IPS-18c (cell line): ENCODE measurements around the gene OR10T2.
"Not testable (repeated sequence)": the region's sequence is repeated elsewhere in the genome, so short reads cannot be mapped to it uniquely, and the experiment has no call there.

Experiments used
- H3K4me3 ChIP-seq: 2 replicates; pipeline ENCODE4 v1.7.0; 2013; ENCODE audit warnings: low read depth, mild to moderate bottlenecking, low read length, moderate library complexity; ENCODE audit not compliant: insufficient read depth
- H3K9me3 ChIP-seq: one replicate; pipeline ENCODE4 v1.6.1; 2013; ENCODE audit warnings: mild to moderate bottlenecking, low read length, moderate library complexity; ENCODE audit not compliant: control insufficient read depth, insufficient read depth

Gene OR10T2

DNA sequence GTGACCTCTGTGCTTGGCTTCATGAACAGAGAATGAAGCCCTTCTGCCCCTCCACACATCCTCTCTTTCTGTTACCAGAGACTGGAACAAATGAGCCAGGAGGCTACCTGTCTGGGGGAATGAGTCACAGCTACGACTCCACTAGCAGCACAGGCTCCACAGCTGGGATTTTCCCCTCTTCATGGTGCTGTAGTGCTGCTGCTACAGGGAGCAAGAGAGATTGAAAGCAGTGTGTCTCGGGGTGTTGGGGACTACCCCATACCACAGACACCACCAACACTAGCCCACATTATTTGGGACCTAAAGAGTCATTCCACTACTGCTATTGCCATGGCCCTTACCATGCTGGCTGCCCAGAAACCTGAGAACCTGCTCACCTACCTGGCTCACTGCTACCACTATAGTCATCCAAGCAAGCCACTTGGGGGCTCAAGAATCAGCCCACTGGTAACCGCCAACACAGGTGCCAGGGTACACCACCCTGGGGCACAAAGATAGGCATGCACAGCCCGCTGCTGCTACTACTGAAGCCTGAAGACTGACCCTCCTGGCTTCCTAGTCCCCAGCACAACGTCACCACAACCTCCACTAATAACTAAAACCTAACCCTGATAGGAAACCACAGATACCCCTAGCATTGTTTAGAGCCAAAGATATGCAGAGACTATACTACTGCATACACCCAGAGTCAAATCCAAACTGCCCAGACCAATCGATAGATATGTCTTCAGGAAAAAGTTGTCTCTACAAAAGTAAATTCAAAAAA lies 27.9 kb downstream of the OR10T2 start:
- Histone ChIP-seq H3K9me3 (no peaks in the 10 kb centered on the region), H3K4me3 (no peak overlapping the region)

DNA sequence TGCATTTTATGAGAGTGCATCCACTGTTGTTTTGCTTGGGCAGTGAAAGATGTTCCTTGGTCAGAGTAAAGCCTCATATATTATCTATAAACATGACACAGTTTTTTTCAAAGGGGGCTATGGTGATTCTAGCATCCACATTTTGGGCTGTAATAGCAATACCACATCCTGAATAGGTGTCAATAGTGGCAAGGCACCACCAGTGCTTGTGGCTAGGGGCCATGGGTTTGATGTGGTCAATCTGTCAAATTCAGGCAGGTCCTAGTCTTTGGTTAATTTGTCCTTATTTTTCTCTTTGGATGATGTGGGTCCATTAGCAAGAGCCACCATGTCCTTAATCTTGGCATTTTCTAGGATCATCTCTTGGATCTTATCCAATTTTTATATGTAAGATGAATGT lies 32.5 kb downstream of the OR10T2 start:
- H3K4me3 ChIP-seq, result no peak overlapping the region
- H3K9me3 ChIP-seq, result no peaks in the 10 kb centered on the region

DNA sequence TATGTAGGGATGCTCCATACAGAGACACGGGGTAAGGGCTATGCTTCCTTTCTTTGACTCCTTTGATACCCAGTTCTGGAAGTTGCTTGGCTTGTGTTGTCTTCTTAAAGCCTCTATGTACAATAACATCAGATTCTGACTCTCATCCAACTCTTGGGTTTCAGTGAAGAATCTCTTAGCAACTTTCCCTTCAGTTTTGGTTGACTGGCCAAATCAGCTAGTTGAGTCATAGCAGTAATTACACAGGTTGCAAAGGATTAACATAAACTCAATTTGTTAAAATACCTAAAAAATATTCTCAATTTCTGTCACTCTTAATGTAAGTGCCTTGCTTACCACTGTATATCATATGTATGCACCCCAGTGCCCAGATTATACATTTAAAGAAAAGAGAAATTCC lies 36.3 kb downstream of the OR10T2 start:
- Histone ChIP-seq H3K9me3 (no peaks in the 10 kb centered on the region), H3K4me3 (no peak overlapping the region)

DNA sequence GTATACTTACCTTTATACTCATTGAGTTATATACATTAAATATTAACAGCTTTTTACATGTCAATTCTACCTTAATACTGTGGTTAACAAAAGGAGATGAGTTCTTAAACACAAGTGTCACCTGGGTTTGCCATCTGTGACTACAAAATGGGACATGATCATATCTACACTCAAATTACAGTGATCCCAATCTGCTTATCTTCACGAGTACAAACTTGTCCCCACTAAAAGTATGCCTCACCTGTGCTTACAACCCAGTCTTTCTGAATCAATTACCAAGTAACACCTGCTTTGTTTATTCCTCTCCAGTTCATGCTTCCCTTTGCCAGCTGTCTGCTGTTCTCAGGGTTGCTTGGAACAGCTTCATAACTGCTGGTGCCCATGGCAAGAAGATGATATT lies 36.8 kb downstream of the OR10T2 start:
- Histone ChIP-seq H3K9me3 (no peaks in the 10 kb centered on the region), H3K4me3 (no peak overlapping the region)

DNA sequence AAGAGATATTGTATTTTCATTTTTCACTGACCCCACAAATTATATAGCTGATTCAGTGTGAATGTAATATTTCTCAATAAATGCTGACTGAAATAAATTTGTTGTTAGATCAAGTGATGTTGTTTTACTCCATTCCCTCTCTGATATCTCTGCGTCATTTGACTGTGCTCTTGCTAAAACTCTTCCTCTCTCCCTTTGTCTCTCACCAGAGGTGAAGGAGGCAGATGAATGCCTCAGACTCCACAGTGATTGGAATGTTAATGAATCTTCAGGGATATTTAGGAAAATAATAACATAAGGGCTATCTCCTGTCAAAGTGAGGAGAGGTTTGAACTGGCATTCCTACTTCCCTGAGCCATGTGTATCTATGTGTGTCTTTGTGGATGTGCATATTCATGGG lies 41.8 kb downstream of the OR10T2 start:
- Histone ChIP-seq H3K9me3 (peaks cover 2% of the 10 kb centered on the region), H3K4me3 (no peak overlapping the region)

DNA sequence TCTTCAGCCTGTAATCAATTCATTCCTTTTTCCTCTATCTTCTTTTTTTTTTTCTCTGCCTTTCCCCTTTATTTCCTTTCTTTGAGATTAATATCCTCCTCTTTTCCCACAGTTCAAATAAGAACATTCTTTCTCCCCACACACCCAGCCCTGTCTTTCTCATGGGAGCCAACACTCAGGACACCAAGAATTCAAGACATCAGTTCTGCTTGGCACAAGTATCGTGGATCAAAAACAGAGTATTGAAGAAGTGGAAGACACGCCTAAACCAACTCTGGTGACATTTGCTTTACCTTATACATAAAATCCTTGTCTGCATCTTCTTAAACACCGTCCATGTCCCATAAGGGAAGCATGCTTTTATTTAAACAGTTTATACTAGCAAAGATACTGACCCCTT lies 42.6 kb downstream of the OR10T2 start:
- no peak overlapping the region for H3K4me3 ChIP-seq

DNA sequence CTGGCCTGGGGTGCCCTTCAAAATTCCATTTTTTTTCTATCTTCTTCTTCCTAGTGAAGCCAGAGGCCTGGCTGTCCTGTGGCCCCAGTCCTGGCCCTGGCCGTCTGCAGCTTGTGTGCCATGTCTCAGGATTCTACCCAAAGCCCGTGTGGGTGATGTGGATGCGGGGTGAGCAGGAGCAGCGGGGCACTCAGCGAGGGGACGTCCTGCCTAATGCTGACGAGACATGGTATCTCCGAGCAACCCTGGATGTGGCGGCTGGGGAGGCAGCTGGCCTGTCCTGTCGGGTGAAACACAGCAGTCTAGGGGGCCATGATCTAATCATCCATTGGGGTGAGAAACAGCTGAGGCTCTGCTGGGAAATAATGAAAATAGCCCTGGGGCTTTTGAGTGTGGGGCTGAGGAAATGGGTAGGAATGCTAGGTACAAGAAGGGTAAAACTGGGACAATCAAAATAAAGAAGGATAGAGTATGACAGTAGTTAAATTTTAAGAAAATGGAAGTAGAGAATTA lies 43.4 kb downstream of the OR10T2 start:
- no peak overlapping the region for H3K4me3 ChIP-seq
- H3K9me3 ChIP-seq, result peaks cover 2% of the 10 kb centered on the region

More for the DNA sequence above, 42.6 kb downstream of the OR10T2 start:
- H3K9me3 ChIP-seq, result peaks cover 2% of the 10 kb centered on the region

DNA sequence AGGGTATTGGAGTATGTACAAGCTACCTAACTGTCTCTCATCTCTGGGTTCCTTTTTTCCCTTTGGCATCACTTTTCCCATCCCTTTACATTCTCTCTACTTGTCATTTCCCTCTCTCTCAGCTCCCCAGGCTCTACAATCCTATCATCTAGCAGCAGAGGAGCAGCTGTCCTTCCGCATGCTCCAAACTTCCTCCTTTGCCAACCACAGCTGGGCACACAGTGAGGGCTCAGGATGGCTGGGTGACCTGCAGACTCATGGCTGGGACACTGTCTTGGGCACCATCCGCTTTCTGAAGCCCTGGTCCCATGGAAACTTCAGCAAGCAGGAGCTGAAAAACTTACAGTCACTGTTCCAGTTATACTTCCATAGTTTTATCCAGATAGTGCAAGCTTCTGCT lies 45.0 kb downstream of the OR10T2 start:
- no peak overlapping the region for H3K4me3 ChIP-seq
- H3K9me3 ChIP-seq, result peaks cover 2% of the 10 kb centered on the region

DNA sequence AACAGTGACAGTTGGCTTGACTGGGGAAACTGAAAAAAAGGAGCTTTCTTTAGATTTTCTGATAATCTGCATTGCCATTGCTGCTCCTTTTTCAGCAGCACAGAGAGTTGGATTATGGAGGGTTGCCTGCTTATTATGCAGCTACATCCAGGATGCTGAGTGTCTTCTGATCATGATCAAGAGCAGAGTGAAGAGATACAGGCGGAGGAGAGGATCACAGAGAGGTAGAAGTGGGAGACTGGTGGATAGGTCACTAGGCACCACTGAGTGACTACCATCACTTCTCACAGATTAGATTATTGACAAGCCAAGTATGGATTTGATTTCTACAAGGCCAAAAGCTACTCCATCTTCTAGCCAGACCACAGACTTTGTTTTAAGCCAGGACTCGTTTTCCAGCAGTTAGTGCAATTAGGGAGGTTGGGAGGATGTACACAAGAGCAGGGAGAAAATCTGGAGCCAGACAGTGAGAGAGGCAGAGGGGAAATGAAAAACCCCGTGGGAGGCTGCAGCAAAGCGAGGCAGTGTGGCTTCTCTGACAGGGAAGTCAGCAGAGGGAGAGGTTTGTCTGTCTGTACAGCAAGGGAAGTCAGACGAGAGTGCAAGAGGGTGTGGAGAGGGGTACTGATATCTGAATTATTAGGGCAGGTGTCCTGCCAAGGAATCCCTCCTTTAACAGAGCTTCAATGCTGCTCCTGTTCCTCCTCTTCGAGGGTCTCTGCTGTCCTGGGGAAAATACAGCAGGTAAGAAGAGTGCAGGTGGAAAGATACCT lies 45.8 kb downstream of the OR10T2 start, which contains the start of gene CD1E:
Gene CD1E (plus strand): TSS at position 592 of the 773 bp plus-strand sequence. CDS start 95 bp downstream, at position 687.
- H3K9me3 ChIP-seq, result peaks cover 2% of the 10 kb centered on the region
- no peak within 1 kb of the TSS for H3K4me3 ChIP-seq

DNA sequence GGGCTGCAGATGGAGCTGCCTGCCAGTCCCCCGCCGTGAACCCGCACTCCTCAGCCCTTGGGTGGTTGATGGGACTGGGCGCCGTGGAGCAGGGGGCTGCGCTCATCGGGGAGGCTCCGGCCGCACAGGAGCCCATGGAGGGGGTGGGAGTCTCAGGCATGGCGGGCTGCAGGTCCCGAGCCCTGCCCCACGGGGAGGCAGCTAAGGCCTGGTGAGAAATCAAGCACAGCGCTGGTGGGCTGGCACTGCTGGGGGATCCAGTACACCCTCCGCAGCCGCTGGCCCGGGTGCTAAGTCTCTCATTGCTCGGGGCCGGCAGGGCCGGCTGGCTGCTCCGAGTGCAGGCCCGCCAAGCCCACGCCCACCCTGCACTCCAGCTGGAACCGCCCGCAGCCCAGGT lies 50.3 kb downstream of the OR10T2 start:
- not testable (repeated sequence) for H3K4me3 ChIP-seq, H3K9me3 ChIP-seq
